Effector memory CD8-positive, alpha-beta T cell (primary cell): Measurements from ENCODE around the gene ZNF408.

Source experiments
- ATAC-seq: fragments of 150-1000 bp; cut with Tn5 transposase; replicated peaks from 2 replicates; pipeline ENCODE4 v1.10.0; 2021; ENCODE audit warnings: mild to moderate bottlenecking, moderate library complexity
- DNase-seq, 3 experiments: peaks; one replicate each; pipeline ENCODE4 v3.0.0; 2021
- H3K27ac Mint-ChIP-seq, 2 donors: one replicate each; pipeline ENCODE4 v1.8.0; 2022; ENCODE audit warnings: mild to moderate bottlenecking in 2 of 2, mixed read lengths in 2 of 2, moderate library complexity in 2 of 2
- H3K27me3 Mint-ChIP-seq, 2 donors: one replicate each; pipeline ENCODE4 v1.8.0; 2022; ENCODE audit warnings: mixed read lengths in 2 of 2
- H3K36me3 Mint-ChIP-seq: one replicate; pipeline ENCODE4 v1.8.0; 2022; ENCODE audit warnings: mild to moderate bottlenecking, moderate library complexity, mixed read lengths; ENCODE audit not compliant: insufficient read depth
- H3K4me1 Mint-ChIP-seq, 2 donors: one replicate each; pipeline ENCODE4 v1.8.0; 2022; ENCODE audit warnings: low read depth in 2 of 2, mixed read lengths in 2 of 2
- H3K4me3 Mint-ChIP-seq, 2 donors: one replicate each; pipeline ENCODE4 v1.8.0; 2022; ENCODE audit warnings: mild to moderate bottlenecking in 2 of 2, mixed read lengths in 2 of 2, moderate library complexity in 2 of 2
- H3K9me3 Mint-ChIP-seq, 2 donors: one replicate each; pipeline ENCODE4 v1.8.0; 2022; ENCODE audit warnings: mixed read lengths in 2 of 2

Gene ZNF408

DNA sequence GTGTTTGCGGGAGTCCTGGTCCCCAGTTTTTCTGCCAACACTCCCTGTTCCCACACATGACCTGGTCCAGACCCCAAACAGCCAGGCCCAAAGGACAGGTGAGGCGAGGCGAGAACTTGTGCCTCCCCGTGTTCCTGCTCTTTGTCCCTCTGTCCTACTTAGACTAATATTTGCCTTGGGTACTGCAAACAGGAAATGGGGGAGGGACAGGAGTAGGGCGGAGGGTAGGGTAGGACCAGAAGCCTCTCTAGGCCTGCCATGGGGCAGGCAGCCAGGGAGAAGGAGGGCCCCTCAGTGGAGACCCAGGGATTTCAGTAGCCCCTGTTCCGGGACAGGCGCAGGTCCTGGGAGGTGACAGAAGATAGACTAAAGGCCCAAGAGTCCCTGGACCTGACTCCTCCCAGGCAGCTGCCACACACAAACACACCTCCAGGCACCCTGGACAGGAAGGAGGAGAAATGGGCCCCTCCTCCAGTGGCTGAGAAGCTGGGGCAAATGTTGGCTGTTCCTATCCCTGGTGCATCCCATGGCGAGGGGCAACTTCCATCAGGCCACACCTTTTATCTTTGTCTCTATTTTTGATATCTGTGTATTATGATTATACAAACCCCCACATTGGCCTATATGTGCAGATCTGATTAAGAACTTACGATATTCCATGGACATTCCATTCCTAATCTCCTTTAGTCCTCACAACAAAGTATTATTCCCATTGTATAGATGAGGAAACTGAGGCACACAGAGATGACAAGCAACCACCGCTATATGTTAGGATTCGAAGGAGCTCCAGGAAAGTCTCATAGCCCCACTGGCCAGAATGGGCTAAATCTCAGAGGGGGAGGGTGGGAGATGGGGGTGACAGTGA, 17.6 kb downstream of the ZNF408 start:
- ATAC-seq (no peak), DNase-seq (no peak)
- H3K9me3 Mint-ChIP-seq, result no peaks in the 10 kb centered on the region
- H3K27me3 Mint-ChIP-seq, result peaks cover 0 to 8% of the 10 kb centered on the region in 2 donors
- no peak overlapping the region for H3K4me3 Mint-ChIP-seq
- H3K27ac Mint-ChIP-seq, result no peak overlapping the region
- peaks cover 0 to 4% of the 10 kb centered on the region in 2 donors for H3K4me1 Mint-ChIP-seq
- H3K36me3 Mint-ChIP-seq, result no peaks in the 10 kb centered on the region

DNA sequence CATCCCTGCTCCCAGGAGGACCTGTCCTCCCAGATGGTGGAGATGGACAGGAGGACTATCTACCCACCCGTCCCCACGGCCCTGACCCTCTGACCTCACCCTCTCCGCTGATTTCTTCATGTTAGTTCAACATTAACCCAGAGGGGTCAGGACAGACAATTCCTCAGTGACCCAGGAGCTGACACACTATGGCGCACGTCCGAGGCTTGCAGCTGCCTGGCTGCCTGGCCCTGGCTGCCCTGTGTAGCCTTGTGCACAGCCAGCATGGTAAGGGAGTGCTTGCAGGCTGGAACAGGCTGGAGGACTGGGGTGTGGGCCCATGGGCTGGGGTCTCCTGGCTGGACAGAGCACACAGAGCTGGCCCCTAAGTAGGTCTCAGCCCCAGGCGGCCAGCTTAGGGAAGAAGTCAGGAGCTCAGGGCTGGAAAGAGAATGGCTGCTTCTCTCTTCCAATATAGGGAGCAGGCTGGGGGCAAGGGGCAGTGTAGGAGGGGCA, 18.3 kb downstream of the ZNF408 start, which contains the start of gene F2:
Gene F2 (plus strand): TSS at position 166 of the 495 bp plus-strand sequence. CDS start 23 bp downstream, at position 189.
- no peak for DNase-seq
- Mint-ChIP-seq H3K4me3 (no peak within 1 kb of the TSS), H3K27ac (no peak within 1 kb of the TSS), H3K9me3 (no peaks in the 10 kb centered on the region), H3K36me3 (no peaks in the 10 kb centered on the region), H3K27me3 (peaks cover 0 to 8% of the 10 kb centered on the region in 2 donors), H3K4me1 (peaks cover 0 to 4% of the 10 kb centered on the region in 2 donors)
- ATAC-seq, result no peak

DNA sequence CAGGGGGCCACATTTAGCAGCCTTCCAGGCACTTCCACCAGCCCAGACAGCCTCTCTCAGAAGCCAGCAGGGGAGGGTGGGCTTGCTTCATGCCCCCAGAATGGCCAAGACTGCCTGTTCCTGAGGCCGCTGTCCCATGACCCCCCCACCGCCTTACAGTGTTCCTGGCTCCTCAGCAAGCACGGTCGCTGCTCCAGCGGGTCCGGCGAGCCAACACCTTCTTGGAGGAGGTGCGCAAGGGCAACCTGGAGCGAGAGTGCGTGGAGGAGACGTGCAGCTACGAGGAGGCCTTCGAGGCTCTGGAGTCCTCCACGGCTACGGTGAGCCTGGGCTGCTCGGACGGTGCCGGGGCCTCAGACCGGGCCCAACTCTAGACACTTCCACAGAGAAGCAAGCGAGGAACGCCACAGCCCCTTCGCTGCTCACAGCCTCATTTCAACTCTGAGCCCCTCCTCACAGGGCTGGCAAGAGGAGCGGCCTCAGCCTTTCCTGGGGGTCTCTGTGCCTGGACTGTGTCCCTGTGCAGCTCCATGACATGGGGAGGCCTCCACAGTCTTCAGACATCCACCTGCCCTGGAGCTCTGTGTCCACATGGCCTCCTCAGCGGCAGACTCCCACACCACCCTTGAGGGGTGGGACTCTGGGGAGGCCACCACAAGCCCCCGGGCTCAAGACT, 18.9 kb downstream of the ZNF408 start:
- DNase-seq, result no peak
- Mint-ChIP-seq H3K27me3 (peaks cover 0 to 8% of the 10 kb centered on the region in 2 donors), H3K36me3 (no peaks in the 10 kb centered on the region), H3K27ac (no peak overlapping the region), H3K4me3 (no peak overlapping the region), H3K4me1 (peaks cover 0 to 4% of the 10 kb centered on the region in 2 donors), H3K9me3 (no peaks in the 10 kb centered on the region)
- no peak for ATAC-seq

DNA sequence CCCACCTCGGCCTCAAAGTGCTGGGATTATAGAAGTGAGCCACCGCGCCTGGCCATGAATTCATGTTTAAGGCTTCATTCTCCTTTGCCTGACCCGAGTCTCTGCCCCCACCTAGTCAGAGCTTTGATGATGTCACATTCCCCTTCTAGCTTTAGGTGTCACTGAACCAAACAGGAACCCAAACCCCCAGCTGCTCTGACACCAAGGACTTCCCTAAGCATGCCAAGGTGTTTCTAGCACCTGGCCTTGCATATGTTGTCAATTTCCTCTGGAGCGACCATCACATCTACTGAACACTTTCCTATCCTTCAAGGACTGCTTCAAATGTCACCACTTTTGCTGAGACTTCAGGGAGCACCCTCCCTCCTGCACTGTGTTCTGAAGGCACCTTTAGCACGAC, 20.5 kb downstream of the ZNF408 start:
- Mint-ChIP-seq H3K4me3 (no peak overlapping the region), H3K36me3 (no peaks in the 10 kb centered on the region), H3K27me3 (peaks cover 0 to 8% of the 10 kb centered on the region in 2 donors), H3K9me3 (no peaks in the 10 kb centered on the region), H3K4me1 (peaks cover 0 to 4% of the 10 kb centered on the region in 2 donors), H3K27ac (no peak overlapping the region)
- ATAC-seq, result no peak
- DNase-seq, result no peak

DNA sequence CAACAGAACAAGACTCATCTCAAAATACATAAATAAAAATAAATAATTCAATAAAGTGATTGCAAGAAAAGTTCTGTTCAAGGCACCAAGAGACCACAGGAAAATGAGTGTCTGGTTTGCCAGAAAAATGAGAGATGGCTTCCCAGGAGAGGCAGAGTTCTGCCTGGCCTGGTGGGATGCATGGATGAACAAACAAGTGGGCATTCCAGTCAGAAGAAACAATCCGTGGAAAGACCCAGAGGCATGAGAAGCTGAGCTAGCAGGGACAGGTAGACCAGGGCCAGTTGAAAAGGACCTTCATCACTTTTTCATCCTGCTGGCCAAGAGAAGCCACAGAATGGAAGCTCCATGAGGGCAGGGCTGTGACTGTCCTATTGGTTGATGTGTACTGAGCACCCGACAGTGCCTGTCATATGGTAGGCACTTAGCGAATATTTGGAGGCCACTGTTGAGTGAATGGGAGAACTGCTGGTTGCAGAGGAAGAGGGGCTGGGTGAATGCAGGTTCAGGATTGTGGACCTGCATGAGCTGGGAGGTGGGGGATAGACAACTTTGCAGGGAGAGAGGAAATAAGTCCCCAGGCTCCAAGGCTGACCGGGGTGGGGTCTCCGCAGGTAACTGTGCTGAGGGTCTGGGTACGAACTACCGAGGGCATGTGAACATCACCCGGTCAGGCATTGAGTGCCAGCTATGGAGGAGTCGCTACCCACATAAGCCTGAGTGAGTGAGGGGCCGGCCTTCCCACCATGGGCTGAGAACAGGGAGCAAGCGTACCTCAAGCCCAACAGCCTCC, 21.9 kb downstream of the ZNF408 start:
- Mint-ChIP-seq H3K27me3 (peaks cover 0 to 8% of the 10 kb centered on the region in 2 donors), H3K36me3 (peaks cover 3% of the 10 kb centered on the region), H3K27ac (no peak overlapping the region)

DNA sequence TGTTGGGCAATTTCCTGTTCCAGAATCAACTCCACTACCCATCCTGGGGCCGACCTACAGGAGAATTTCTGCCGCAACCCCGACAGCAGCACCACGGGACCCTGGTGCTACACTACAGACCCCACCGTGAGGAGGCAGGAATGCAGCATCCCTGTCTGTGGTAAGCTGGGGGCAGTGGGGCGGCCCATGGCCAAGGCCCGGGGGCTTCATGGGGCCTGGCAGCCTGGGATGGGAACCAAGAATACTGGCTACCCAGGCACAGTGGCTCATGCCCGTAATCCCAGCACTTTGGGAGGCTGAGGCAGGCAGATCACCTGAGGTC, 22.5 kb downstream of the ZNF408 start:
- ATAC-seq, result no peak
- H3K4me3 Mint-ChIP-seq, result no peak overlapping the region
- peaks cover 0 to 8% of the 10 kb centered on the region in 2 donors for H3K27me3 Mint-ChIP-seq
- peaks cover 4% of the 10 kb centered on the region for H3K36me3 Mint-ChIP-seq
- DNase-seq, result no peak
- H3K9me3 Mint-ChIP-seq, result no peaks in the 10 kb centered on the region
- H3K27ac Mint-ChIP-seq, result no peak overlapping the region
- peaks cover 0 to 2% of the 10 kb centered on the region in 2 donors for H3K4me1 Mint-ChIP-seq

More for the DNA sequence above, 21.9 kb downstream of the ZNF408 start:
- DNase-seq, result no peak
- H3K4me3 Mint-ChIP-seq, result no peak overlapping the region
- H3K9me3 Mint-ChIP-seq, result no peaks in the 10 kb centered on the region
- ATAC-seq, result no peak
- peaks cover 0 to 4% of the 10 kb centered on the region in 2 donors for H3K4me1 Mint-ChIP-seq

DNA sequence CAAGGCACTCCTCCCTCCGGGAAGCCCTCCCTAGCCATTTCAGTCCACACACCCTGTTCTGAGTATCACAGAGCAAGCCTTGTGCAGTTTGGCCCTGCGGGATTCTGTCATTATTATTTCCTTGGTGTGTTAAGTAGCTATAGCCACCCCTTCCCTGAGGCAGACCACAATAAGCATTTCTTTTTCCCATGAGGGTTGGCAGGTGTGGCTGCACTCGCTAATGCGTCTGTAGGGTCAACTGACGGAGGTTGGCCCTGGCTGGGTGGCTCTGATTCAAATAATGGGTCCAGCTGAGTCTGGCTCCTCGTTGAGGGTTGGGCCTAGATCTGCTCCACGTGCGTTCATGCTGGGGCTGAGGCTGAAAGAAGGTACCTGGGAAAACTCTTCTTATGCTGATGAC, 23.3 kb downstream of the ZNF408 start:
- Mint-ChIP-seq H3K36me3 (peaks cover 6% of the 10 kb centered on the region), H3K9me3 (no peaks in the 10 kb centered on the region), H3K4me3 (no peak overlapping the region), H3K4me1 (no peaks in the 10 kb centered on the region), H3K27me3 (peaks cover 0 to 8% of the 10 kb centered on the region in 2 donors), H3K27ac (no peak overlapping the region)
- no peak for DNase-seq
- no peak for ATAC-seq

DNA sequence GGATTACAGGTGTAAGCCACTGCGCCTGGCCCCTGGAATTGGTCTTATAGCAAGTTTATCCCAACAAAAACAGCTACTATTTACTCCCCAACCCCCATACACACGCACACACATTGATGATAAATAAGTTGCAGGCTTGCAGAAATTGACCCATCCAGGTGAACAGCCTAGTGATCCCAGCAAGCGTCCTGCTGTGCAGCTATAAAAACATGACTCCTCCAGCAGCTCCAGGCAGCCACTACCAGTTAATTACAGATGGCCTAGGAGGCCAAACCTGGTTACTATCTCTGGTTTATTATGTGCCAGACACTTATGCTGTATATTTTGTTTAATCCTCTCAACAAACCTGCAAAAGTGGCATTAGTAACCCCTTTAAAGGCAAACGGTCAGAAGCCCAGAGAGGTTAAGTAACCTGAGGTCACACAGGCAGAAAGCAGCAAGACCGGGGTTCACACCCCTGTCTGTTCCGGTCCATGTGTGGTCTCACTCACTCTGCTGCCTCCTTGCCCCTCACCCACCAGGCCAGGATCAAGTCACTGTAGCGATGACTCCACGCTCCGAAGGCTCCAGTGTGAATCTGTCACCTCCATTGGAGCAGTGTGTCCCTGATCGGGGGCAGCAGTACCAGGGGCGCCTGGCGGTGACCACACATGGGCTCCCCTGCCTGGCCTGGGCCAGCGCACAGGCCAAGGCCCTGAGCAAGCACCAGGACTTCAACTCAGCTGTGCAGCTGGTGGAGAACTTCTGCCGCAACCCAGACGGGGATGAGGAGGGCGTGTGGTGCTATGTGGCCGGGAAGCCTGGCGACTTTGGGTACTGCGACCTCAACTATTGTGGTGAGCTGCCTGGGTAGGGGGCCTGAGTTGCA, 24.7 kb downstream of the ZNF408 start:
- peaks cover 6% of the 10 kb centered on the region for H3K36me3 Mint-ChIP-seq
- DNase-seq (no peak), ATAC-seq (no peak)
- H3K9me3 Mint-ChIP-seq, result no peaks in the 10 kb centered on the region
- peaks cover 0 to 8% of the 10 kb centered on the region in 2 donors for H3K27me3 Mint-ChIP-seq
- no peak overlapping the region for H3K4me3 Mint-ChIP-seq
- peak overlapping the region in 1 of 2 donors; percentile 24 for H3K27ac Mint-ChIP-seq
- H3K4me1 Mint-ChIP-seq, result no peaks in the 10 kb centered on the region

DNA sequence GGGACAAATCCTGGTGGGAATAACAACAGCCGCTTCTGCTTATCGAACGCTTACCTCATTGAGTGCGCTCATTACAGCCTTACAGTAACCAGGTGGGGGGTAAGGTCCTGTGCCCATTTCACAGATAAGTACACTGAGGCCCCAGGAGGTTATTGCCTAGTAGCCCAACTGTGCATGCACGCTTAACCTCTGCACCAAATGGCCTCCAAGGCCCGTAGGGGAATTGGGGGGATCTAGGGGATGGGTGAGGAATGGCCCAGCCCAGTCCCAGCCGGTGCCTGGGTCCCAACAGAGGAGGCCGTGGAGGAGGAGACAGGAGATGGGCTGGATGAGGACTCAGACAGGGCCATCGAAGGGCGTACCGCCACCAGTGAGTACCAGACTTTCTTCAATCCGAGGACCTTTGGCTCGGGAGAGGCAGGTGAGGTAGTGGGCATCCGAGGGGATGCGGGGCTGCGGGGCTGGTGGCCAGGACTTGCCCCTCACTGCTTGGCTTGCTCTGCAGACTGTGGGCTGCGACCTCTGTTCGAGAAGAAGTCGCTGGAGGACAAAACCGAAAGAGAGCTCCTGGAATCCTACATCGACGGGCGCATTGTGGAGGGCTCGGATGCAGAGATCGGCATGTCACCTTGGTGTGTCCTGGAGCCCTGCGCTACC, 25.5 kb downstream of the ZNF408 start:
- Mint-ChIP-seq H3K9me3 (no peaks in the 10 kb centered on the region), H3K27ac (no peak overlapping the region), H3K4me1 (no peaks in the 10 kb centered on the region), H3K36me3 (peaks cover 6% of the 10 kb centered on the region), H3K4me3 (no peak overlapping the region), H3K27me3 (peaks cover 0 to 8% of the 10 kb centered on the region in 2 donors)
- ATAC-seq (no peak), DNase-seq (no peak)

DNA sequence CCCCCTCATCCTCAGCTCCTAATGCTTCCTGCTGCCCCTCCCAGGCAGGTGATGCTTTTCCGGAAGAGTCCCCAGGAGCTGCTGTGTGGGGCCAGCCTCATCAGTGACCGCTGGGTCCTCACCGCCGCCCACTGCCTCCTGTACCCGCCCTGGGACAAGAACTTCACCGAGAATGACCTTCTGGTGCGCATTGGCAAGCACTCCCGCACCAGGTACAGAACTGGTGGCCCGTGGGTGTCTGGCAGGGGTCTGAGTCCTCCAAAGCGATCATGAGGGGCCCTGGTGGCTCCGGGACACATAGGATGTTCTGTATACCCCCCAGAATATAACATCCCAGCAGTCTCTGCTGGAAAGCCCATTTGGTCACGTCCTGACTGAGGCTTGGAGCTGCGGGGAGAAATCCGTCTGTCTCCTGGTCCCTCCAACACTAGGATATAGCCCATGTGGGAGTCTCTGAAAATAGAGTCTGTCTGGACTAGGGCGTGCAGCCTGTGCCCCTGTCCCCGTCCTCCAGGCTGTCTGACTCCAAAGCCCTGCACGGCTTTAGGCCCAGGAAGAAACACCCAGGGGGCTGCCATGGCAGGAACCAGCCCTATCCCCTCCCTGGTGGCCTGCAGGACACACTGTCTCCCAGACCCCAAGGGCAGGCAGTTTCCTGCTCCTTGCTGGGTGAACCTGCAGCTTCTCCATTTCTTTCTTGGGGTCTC, 27.3 kb downstream of the ZNF408 start:
- Mint-ChIP-seq H3K9me3 (no peaks in the 10 kb centered on the region), H3K4me3 (no peak overlapping the region), H3K4me1 (no peaks in the 10 kb centered on the region), H3K27ac (no peak overlapping the region), H3K27me3 (no peaks in the 10 kb centered on the region), H3K36me3 (peaks cover 6% of the 10 kb centered on the region)
- ATAC-seq (no peak), DNase-seq (no peak)

DNA sequence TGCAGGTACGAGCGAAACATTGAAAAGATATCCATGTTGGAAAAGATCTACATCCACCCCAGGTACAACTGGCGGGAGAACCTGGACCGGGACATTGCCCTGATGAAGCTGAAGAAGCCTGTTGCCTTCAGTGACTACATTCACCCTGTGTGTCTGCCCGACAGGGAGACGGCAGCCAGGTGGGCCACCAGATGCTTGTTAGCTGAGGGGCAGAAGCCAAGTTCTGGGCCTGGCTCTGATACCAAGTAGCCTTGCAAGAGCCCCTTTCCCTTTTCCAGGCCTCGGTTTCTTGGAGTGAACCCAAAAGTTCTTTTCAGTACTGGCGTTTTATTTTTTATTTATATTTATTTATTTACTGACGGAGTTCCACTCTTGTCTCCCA, 27.8 kb downstream of the ZNF408 start:
- Mint-ChIP-seq H3K9me3 (no peaks in the 10 kb centered on the region), H3K27ac (no peak overlapping the region), H3K36me3 (peaks cover 6% of the 10 kb centered on the region), H3K4me3 (no peak overlapping the region), H3K4me1 (no peaks in the 10 kb centered on the region), H3K27me3 (no peaks in the 10 kb centered on the region)
- no peak for ATAC-seq
- no peak for DNase-seq
